Hepatocyte (in vitro differentiated cells): ENCODE measurements around the gene TRAF3. TPM values are rescaled to one million over a fixed set of nuclear protein-coding genes. Genes with fewer than 3 reads are reported as not detected.

Experiments used
- DNase-seq: peaks from one replicate; pipeline ENCODE4 v3.0.0-alpha.2; 2016; ENCODE audit warnings: low spot score
- H2AFZ ChIP-seq: fragments of 200-600 bp; sonication (generic); 2 replicates; pipeline ENCODE4 v1.6.0; 2016; ENCODE audit warnings: antibody characterized with exemption, mild to moderate bottlenecking
- H3K27ac ChIP-seq: fragments of 200-600 bp; sonication (generic); 2 replicates; pipeline ENCODE4 v1.5.1; 2016; ENCODE audit warnings: mild to moderate bottlenecking
- H3K27me3 ChIP-seq: fragments of 200-600 bp; sonication (generic); 2 replicates; pipeline ENCODE4 v1.6.1; 2016
- H3K36me3 ChIP-seq: fragments of 200-600 bp; sonication (generic); replicated peaks from 2 replicates; pipeline ENCODE4 v1.5.1; 2016; ENCODE audit warnings: low read depth; ENCODE audit not compliant: insufficient read depth
- H3K4me1 ChIP-seq: fragments of 200-600 bp; sonication (generic); 2 replicates; pipeline ENCODE4 v1.5.1; 2016; ENCODE audit warnings: mild to moderate bottlenecking, moderate library complexity; ENCODE audit not compliant: insufficient read depth
- H3K4me2 ChIP-seq: fragments of 200-600 bp; sonication (generic); 2 replicates; pipeline ENCODE4 v1.6.0; 2016
- H3K4me3 ChIP-seq: fragments of 200-600 bp; sonication (generic); 2 replicates; pipeline ENCODE4 v1.5.1; 2016; ENCODE audit warnings: mild to moderate bottlenecking
- H3K79me2 ChIP-seq: fragments of 200-600 bp; sonication (generic); 2 replicates; pipeline ENCODE4 v1.6.0; 2017; ENCODE audit warnings: mild to moderate bottlenecking
- H3K9me2 ChIP-seq: fragments of 200-600 bp; sonication (generic); replicated peaks from 2 replicates; pipeline ENCODE4 v1.6.0; 2017; ENCODE audit warnings: mild to moderate bottlenecking; ENCODE audit not compliant: insufficient read depth
- H3K9me3 ChIP-seq: fragments of 200-600 bp; sonication (generic); 2 replicates; pipeline ENCODE4 v1.5.1; 2016; ENCODE audit warnings: low read depth, mild to moderate bottlenecking
- H4K20me1 ChIP-seq: fragments of 200-600 bp; sonication (generic); 2 replicates; pipeline ENCODE4 v1.6.0; 2016; ENCODE audit warnings: mild to moderate bottlenecking; ENCODE audit not compliant: insufficient read depth, poor library complexity, severe bottlenecking
- CTCF ChIP-seq: fragments of 200-600 bp; sonication (generic); IDR thresholded peaks from 2 replicates; pipeline ENCODE4 v1.5.1; 2016; ENCODE audit warnings: antibody characterized with exemption, mild to moderate bottlenecking; ENCODE audit not compliant: poor library complexity
- EZH2 ChIP-seq: fragments of 200-600 bp; sonication (generic); IDR thresholded peaks from 2 replicates; pipeline ENCODE4 v1.6.1; 2016; ENCODE audit warnings: antibody characterized with exemption, mild to moderate bottlenecking, borderline replicate concordance
- EZH2phosphoT487 ChIP-seq: fragments of 200-600 bp; sonication (generic); IDR thresholded peaks from one replicate; pipeline ENCODE4 v1.6.1; 2018; ENCODE audit warnings: antibody characterized with exemption, mild to moderate bottlenecking, low read depth, moderate library complexity; ENCODE audit not compliant: unreplicated experiment, severe bottlenecking
- WGBS: methylation state at CpG from one replicate; pipeline ENCODE4 v1.1.6; 2016; ENCODE audit warnings: low lambda C conversion rate; ENCODE audit errors: missing lambda C conversion rate; 5-methylcytosine and 5-hydroxymethylcytosine counted together
- polyA plus RNA-seq: library from polyadenylated mRNA; unstranded; fragments of >200 nt; fragmentation: Nextera tagmentation; extraction: Ambion mirVana; gene quantifications from 2 replicates; pipeline ENCODE4 v1.2.1, GENCODE V29; 2016
- total RNA-seq: library from RNA; depleted of rRNA; stranded (reverse); fragments of >200 nt; gene quantifications from 2 replicates; pipeline ENCODE4 v1.2.3, GENCODE V29; 2014

TRAF3 gene
- total and polyA plus RNA-seq, 2 experiments from 2014 or later, result 8.0 to 15.8 TPM

DNA sequence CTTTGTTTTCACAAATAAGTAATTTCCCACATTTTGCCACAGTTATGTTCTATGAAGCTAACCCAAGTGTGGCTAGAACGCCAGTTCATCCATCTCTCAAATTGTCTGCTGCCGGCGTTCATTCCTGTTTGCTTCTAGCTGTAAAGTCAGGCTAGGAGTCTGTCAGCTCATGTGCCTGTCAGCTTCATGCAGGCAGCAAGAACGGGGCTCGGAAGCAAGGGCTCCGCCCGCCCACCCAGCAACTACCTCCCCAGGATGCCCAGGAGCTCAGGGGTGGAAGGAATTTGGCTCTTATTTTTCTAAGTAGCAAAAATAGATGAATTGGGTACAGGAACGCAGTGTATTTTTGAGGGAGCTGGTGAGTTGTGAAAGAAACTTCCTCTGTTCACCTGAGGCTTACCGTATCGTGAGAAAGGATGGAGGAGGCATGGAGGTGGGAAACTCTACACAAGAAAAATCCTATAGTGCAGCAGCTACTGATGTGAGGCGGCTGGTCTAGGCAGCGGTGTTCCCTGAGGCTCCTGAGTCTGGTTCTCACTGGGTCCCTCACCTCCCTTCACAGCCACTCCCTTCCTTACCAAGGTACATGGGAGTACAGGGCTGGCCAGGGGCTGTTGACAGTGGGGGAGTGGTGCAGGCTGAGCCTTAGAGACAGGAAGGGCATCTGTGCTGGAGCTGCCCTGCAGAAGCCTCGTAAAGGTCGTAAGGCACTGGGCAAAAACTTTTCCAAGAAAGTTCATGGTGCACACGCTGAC is 90.8 kb downstream of the TRAF3 start:
- no peaks in the 10 kb centered on the region for H3K27me3 ChIP-seq
- no peak overlapping the region for H3K4me2 ChIP-seq
- H3K4me1 ChIP-seq, result peaks cover 6% of the 10 kb centered on the region
- H3K9me2 ChIP-seq, result no peaks in the 10 kb centered on the region
- no peak overlapping the region for H3K4me3 ChIP-seq
- no peaks in the 10 kb centered on the region for H4K20me1 ChIP-seq
- DNase-seq, result peak; percentile 21
- H3K79me2 ChIP-seq, result peaks cover 3% of the 10 kb centered on the region
- H3K9me3 ChIP-seq, result no peaks in the 10 kb centered on the region
- WGBS, result 79% methylated on average over 15 of the region's 15 CpGs
- TF ChIP-seq EZH2phosphoT487, result no peak
- no peak for TF ChIP-seq CTCF
- TF ChIP-seq EZH2, result no peak
- no peaks in the 10 kb centered on the region for H3K36me3 ChIP-seq
- H2AFZ ChIP-seq, result no peak overlapping the region
- no peak overlapping the region for H3K27ac ChIP-seq

GRCh38 chr14:102868956-102869547 is 91.8 kb downstream of the TRAF3 start:
- Histone ChIP-seq H3K79me2 (peaks cover 3% of the 10 kb centered on the region), H4K20me1 (no peaks in the 10 kb centered on the region), H3K27me3 (no peaks in the 10 kb centered on the region), H3K4me2 (no peak overlapping the region), H3K27ac (no peak overlapping the region), H2AFZ (no peak overlapping the region), H3K4me1 (peaks cover 12% of the 10 kb centered on the region), H3K9me2 (no peaks in the 10 kb centered on the region), H3K9me3 (no peaks in the 10 kb centered on the region), H3K36me3 (no peaks in the 10 kb centered on the region), H3K4me3 (no peak overlapping the region)
- DNase-seq, result no peak
- 97% methylated on average over 8 of the region's 8 CpGs for WGBS
- no peak for TF ChIP-seq EZH2
- TF ChIP-seq CTCF, result no peak
- no peak for TF ChIP-seq EZH2phosphoT487

DNA sequence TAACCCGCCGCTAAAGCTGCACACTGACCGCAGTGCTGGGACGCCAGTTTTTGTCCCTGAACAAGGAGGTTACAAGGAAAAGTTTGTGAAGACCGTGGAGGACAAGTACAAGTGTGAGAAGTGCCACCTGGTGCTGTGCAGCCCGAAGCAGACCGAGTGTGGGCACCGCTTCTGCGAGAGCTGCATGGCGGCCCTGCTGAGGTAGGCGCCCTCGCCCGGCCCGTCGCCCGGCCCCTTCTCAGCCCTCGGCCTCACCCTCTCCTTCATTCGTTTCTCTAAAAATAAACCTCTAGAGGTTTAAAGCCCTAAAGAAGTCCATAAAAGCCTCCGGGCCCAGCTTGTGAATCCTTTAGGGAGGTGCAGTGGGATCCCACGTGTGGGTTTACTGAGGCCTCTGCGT is 93.0 kb downstream of the TRAF3 start:
- Histone ChIP-seq H4K20me1 (no peaks in the 10 kb centered on the region), H3K4me3 (no peak overlapping the region), H3K27me3 (no peaks in the 10 kb centered on the region), H3K4me2 (no peak overlapping the region), H3K27ac (no peak overlapping the region), H3K9me3 (no peaks in the 10 kb centered on the region), H3K36me3 (no peaks in the 10 kb centered on the region), H3K4me1 (peaks cover 15% of the 10 kb centered on the region), H2AFZ (no peak overlapping the region), H3K79me2 (peaks cover 3% of the 10 kb centered on the region), H3K9me2 (no peaks in the 10 kb centered on the region)
- TF ChIP-seq CTCF, result no peak
- TF ChIP-seq EZH2, result no peak
- TF ChIP-seq EZH2phosphoT487, result no peak
- no peak for DNase-seq
- 96% methylated on average over 21 of the region's 21 CpGs for WGBS
